GM23338 (cell line): ENCODE results near the gene STIM1. TPM values are rescaled to one million over a fixed set of nuclear protein-coding genes. Genes with fewer than 3 reads are reported as not detected.

Experiments
- ATAC-seq: fragments of 200-7000 bp; cut with Tn5 transposase; 3 replicates; pipeline ENCODE4 v1.9.1; 2020
- DNase-seq: peaks from one replicate; pipeline ENCODE4 v3.0.0-alpha.2; 2015; ENCODE audit warnings: low spot score
- H2AFZ ChIP-seq: fragments of 200-600 bp; sonication (generic); 2 replicates; pipeline ENCODE4 v1.8.0; 2016; ENCODE audit warnings: antibody characterized with exemption, mild to moderate bottlenecking, moderate library complexity
- H3F3A ChIP-seq: fragments of 200-600 bp; sonication (generic); replicated peaks from 2 replicates; pipeline ENCODE4 v1.8.0; 2017; ENCODE audit warnings: antibody characterized with exemption, mixed run types, low read depth
- H3K27ac ChIP-seq: fragments of 200-600 bp; sonication (generic); 2 replicates; pipeline ENCODE4 v1.6.1; 2016; ENCODE audit warnings: low read depth
- H3K27me3 ChIP-seq: fragments of 200-600 bp; sonication (generic); 2 replicates; pipeline ENCODE4 v1.8.0; 2016; ENCODE audit warnings: mild to moderate bottlenecking, mixed run types, moderate library complexity; ENCODE audit not compliant: insufficient read depth
- H3K36me3 ChIP-seq: fragments of 200-600 bp; sonication (generic); 2 replicates; pipeline ENCODE4 v1.8.0; 2016; ENCODE audit warnings: mild to moderate bottlenecking; ENCODE audit not compliant: insufficient read depth
- H3K4me1 ChIP-seq: fragments of 200-600 bp; sonication (generic); 2 replicates; pipeline ENCODE4 v1.8.0; 2016; ENCODE audit warnings: mild to moderate bottlenecking, moderate library complexity; ENCODE audit not compliant: insufficient read depth
- H3K4me2 ChIP-seq: fragments of 200-600 bp; sonication (generic); 2 replicates; pipeline ENCODE4 v1.7.1; 2017; ENCODE audit warnings: mixed run types
- H3K4me3 ChIP-seq: fragments of 200-600 bp; sonication (generic); 2 replicates; pipeline ENCODE4 v1.6.1; 2016; ENCODE audit warnings: mixed run types
- H3K79me2 ChIP-seq: fragments of 200-600 bp; sonication (generic); replicated peaks from 2 replicates; pipeline ENCODE4 v1.8.0; 2017; ENCODE audit warnings: mild to moderate bottlenecking; ENCODE audit not compliant: insufficient read depth
- H3K9me2 ChIP-seq: fragments of 200-600 bp; sonication (generic); 2 replicates; pipeline ENCODE4 v1.8.0; 2017; ENCODE audit not compliant: insufficient read depth
- H4K20me1 ChIP-seq: fragments of 200-600 bp; sonication (generic); replicated peaks from 2 replicates; pipeline ENCODE4 v1.8.0; 2017; ENCODE audit warnings: mild to moderate bottlenecking; ENCODE audit not compliant: insufficient read depth
- H3K27ac Mint-ChIP-seq: 2 replicates; pipeline ENCODE4 v1.8.0; 2020; ENCODE audit warnings: inconsistent platforms, mild to moderate bottlenecking, moderate library complexity, mixed read lengths
- H3K27me3 Mint-ChIP-seq: 3 replicates; pipeline ENCODE4 v1.8.0; 2022; ENCODE audit warnings: low read depth, mild to moderate bottlenecking, moderate library complexity, mixed read lengths, inconsistent platforms; ENCODE audit not compliant: insufficient read depth, poor library complexity
- H3K36me3 Mint-ChIP-seq: 3 replicates; pipeline ENCODE4 v1.8.0; 2021; ENCODE audit warnings: low read depth, mild to moderate bottlenecking, inconsistent platforms, moderate library complexity, mixed read lengths
- H3K4me1 Mint-ChIP-seq: 3 replicates; pipeline ENCODE4 v1.8.0; 2020; ENCODE audit warnings: mild to moderate bottlenecking, inconsistent platforms, mixed read lengths
- H3K4me3 Mint-ChIP-seq: 3 replicates; pipeline ENCODE4 v1.8.0; 2021; ENCODE audit warnings: moderate library complexity, mild to moderate bottlenecking, inconsistent platforms, mixed read lengths
- H3K9me3 Mint-ChIP-seq: 3 replicates; pipeline ENCODE4 v1.8.0; 2020; ENCODE audit warnings: moderate library complexity, mild to moderate bottlenecking, inconsistent platforms, mixed read lengths
- CTCF ChIP-seq, 2 experiments: fragments of 200-600 bp in 1 of 2; sonication (generic) in 1 of 2; conservative IDR thresholded peaks; 2 replicates each; pipeline versions ENCODE4 v1.5.1 to v1.6.1; 2016 to 2017; ENCODE audit warnings: antibody characterized with exemption in 2 of 2, low read depth in 2 of 2, mild to moderate bottlenecking in 2 of 2, moderate library complexity in 1 of 2
- ETS1 ChIP-seq: IDR thresholded peaks from 2 replicates; pipeline ENCODE4 v1.6.1; 2016; ENCODE audit warnings: antibody characterized with exemption
- EZH2phosphoT487 ChIP-seq: fragments of 200-600 bp; sonication (generic); IDR thresholded peaks from one replicate; pipeline ENCODE4 v1.8.1; 2018; ENCODE audit warnings: antibody characterized with exemption; ENCODE audit not compliant: unreplicated experiment
- REST ChIP-seq: IDR thresholded peaks from one replicate; pipeline ENCODE4 v1.6.1; 2018; ENCODE audit warnings: antibody characterized with exemption; ENCODE audit not compliant: unreplicated experiment
- STAT1 ChIP-seq: IDR thresholded peaks from one replicate; pipeline ENCODE4 v1.6.1; 2016; ENCODE audit warnings: antibody characterized with exemption; ENCODE audit not compliant: unreplicated experiment
- polyA plus RNA-seq: library from polyadenylated mRNA; unstranded; fragments of >200 nt; fragmentation: Nextera tagmentation; extraction: Ambion mirVana; gene quantifications from 2 replicates; pipeline ENCODE4 v1.2.1, GENCODE V29; 2016
- total RNA-seq: library from RNA; depleted of rRNA; stranded (reverse); fragments of >200 nt; shearing (Covaris generic); gene quantifications from 2 replicates; pipeline ENCODE4 v1.2.3, GENCODE V29; 2014

STIM1 gene
- total and polyA plus RNA-seq, 2 experiments from 2014 or later = 3.5 to 14.0 TPM

GRCh38 chr11:4084406-4085125 lies 229.1 kb downstream of the STIM1 start (continued):
- no peak for TF ChIP-seq REST

GRCh38 chr11:4085575-4085974 lies 230.1 kb downstream of the STIM1 start:
- no peaks in the 10 kb centered on the region for H3K9me2 ChIP-seq
- H3K27ac ChIP-seq = no peak overlapping the region
- H3K4me3 Mint-ChIP-seq = no peak overlapping the region
- no peak for DNase-seq
- no peak for ATAC-seq
- H3K4me1 ChIP-seq = peaks cover 6% of the 10 kb centered on the region; the same call in 1 of the 2 replicates
- no peaks in the 10 kb centered on the region; the same call in 2 of the 3 replicates for H3K36me3 Mint-ChIP-seq
- TF ChIP-seq ETS1 (no peak), EZH2phosphoT487 (no peak)
- no peak overlapping the region for H3K4me3 ChIP-seq
- H3K4me2 ChIP-seq = no peak overlapping the region
- H3F3A ChIP-seq = no peaks in the 10 kb centered on the region
- no peaks in the 10 kb centered on the region for H3K79me2 ChIP-seq
- no peak overlapping the region for H3K27ac Mint-ChIP-seq
- no peaks in the 10 kb centered on the region; the same call in 2 of the 3 replicates for H3K9me3 Mint-ChIP-seq
- no peaks in the 10 kb centered on the region for H3K36me3 ChIP-seq
- no peaks in the 10 kb centered on the region for H4K20me1 ChIP-seq
- no peak overlapping the region for H2AFZ ChIP-seq
- H3K27me3 ChIP-seq = no peaks in the 10 kb centered on the region
- peaks cover 5% of the 10 kb centered on the region for H3K27me3 Mint-ChIP-seq
- peaks cover 12% of the 10 kb centered on the region for H3K4me1 Mint-ChIP-seq

- no peak for DNase-seq
- ATAC-seq = no peak
- H3F3A ChIP-seq = no peaks in the 10 kb centered on the region
- no peak overlapping the region for H3K27ac Mint-ChIP-seq
- H3K36me3 ChIP-seq = no peaks in the 10 kb centered on the region
- H3K9me2 ChIP-seq = no peaks in the 10 kb centered on the region
- no peak overlapping the region for H2AFZ ChIP-seq
- no peaks in the 10 kb centered on the region for H3K79me2 ChIP-seq
- peaks cover 6% of the 10 kb centered on the region; the same call in 1 of the 2 replicates for H3K4me1 ChIP-seq
- no peak overlapping the region for H3K4me3 ChIP-seq
- H3K4me3 Mint-ChIP-seq = no peak overlapping the region; the same call in 2 of the 3 replicates
- no peak overlapping the region for H3K27ac ChIP-seq
- H3K27me3 ChIP-seq = no peaks in the 10 kb centered on the region
- no peak for TF ChIP-seq STAT1
- TF ChIP-seq CTCF (conservative IDR thresholded peaks at IDR 0.05; ENCODE audit: low read depth in 2 of 2) = 0 out of 4 replicates have a peak, but pooled peaks of 1 of the 2 experiments have one; percentile 4
- H3K36me3 Mint-ChIP-seq = no peaks in the 10 kb centered on the region; the same call in 2 of the 3 replicates
- no peaks in the 10 kb centered on the region; the same call in 2 of the 3 replicates for H3K9me3 Mint-ChIP-seq
- peaks cover 12% of the 10 kb centered on the region for H3K4me1 Mint-ChIP-seq
- no peaks in the 10 kb centered on the region for H4K20me1 ChIP-seq
- H3K27me3 Mint-ChIP-seq = peaks cover 5% of the 10 kb centered on the region
- H3K4me2 ChIP-seq = no peak overlapping the region
Observed at GRCh38 chr11:4086575-4087353, 231.3 kb downstream of the STIM1 start.
